CD4-positive, alpha-beta T cell treated with Interleukin-15 for 1 hour (primary cell): Measurements from ENCODE around the gene TMEM50B.
A peak's percentile ranks its signal among the peaks of the same experiment; 100 is the strongest.
"Not testable (repeated sequence)": the region's sequence is repeated elsewhere in the genome, so short reads cannot be mapped to it uniquely, and the experiment has no call there.

Source experiments
- DNase-seq: peaks from one replicate; pipeline ENCODE4 v3.0.0-alpha.2; 2020

TMEM50B gene

DNA sequence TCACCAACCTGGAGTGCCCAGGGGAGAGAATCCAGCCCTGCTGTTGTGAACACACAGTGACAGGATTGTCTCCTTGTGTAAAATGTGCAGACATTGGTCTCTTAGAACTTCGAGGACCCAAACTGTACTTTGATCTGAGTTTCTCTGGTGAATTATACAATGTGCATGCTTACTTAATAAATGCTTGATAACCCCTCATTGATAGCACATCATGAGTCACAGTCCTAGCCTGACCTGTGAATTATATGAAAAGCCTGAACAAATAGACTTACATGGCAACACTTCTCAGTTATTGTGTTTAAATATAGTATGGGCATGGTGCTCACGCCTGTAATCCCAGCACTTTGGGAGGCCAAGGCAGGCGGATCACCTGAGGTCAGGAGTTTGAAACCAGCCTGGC is 53.9 kb downstream of the TMEM50B start:
- DNase-seq, result no peak

DNA sequence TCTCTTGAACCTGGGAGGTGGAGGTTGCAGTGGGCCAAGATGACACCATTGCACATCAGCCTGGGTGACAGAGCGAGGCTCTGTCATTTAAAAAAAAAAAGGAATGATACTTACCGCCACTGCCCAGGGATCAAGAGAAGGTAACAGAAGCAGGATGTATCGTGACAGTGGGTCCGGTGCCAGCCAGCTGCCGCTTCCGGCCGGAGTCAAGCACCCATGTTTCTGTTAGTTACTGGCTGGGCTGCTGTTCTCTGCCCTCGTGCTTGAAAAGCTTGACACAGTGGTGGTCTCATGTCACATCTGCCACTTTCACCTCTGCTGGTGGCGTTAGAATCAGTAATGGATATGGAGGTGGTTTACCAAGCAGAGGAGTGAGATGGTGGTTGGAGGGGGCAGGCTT is 55.6 kb downstream of the TMEM50B start:
- no peak for DNase-seq

DNA sequence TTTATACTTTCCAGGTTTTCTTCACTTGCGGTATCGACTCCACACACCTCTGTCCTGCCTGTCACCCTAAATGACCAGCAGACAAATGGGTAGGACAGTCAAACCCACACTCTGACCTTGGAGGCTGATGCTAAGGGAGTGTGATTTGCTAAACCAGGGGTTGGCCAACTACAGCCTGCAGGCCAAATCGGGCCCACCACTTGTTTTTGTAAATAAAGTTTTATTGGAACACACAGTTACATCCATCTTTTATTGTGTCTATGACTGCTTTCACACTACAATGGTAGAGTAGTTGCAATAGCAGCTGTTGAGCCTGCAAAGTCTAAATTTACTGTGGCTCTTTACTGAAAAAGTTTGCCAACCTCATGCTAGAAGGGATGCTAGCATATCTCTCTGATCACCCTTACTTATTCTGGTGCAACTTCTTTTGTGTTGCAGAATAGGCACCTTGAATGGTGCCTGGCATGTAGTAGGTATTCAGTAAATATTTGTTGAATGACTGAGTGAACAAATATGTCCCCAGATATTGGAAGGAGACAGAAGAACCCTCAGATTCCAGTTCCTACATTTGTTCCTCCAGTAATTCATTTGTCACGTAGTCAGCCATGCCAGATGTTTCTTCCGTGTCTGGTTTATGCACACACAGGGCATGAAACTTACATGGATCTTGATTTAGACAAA is 57.9 kb downstream of the TMEM50B start:
- DNase-seq, result no peak

DNA sequence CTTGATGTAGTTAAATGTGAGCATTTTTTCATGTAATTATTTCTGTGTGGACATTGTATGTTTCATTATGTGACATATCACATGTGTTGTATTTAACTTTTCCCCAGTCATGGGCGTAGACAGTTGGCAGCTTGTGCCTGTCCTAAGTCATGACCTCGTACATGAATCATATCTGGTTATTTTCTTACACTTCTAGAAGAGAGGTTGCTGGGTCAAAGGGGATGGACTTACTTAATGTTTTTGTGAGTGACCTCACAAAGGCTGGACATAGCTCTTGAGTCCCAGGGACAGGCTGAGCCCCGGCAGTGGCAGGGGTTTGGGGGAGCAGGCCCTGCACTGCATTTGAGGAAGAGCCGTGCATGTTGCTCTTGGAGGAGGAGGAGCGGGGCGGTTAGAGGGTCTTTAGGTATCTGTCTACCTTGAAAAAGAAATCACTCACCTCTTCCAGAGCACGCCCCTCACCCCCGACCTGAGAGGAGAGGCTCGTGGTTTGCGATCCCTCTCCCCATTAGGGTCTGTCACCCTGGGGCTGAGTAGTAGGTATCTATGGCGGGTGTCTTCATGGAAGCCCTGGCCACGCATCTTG is 60.1 kb downstream of the TMEM50B start:
- DNase-seq, result no peak

DNA sequence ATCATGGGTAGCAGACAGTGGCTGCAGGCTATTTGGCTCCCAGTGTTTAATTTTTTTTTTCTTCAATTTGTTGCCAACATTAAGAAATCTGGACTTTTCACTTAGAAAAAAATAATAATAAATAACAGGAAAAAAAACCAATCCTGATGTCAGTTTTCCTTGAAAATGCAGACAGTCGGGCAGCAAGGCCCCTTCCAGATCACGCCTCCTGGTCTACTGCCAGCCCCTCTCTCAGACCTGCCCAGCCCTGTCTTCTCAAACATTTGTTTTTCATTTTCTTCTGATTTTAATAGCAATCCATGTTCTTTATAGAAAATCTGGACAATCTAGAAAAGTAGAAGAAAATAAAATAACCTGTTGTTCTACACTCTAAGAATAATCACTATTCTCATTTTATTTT is 61.1 kb downstream of the TMEM50B start:
- no peak for DNase-seq

DNA sequence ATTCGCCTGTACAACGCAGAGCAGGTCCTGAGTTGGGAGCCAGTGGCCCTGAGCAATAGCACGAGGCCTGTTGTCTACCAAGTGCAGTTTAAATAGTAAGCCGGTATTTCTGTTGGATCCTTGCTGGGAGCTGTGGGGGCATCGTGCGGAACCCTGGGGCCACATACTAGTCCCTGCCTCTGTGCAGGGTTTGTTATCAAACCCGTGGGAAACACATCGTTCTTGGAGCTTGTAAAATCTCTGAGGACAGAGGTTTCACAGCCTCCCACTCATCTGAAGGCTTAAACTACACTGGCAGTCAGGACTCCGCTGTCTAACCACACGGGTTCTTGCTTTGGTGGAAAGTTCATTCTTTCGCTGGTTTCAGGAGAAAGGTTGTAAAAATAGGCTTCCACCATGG is 64.8 kb downstream of the TMEM50B start:
- DNase-seq, result no peak

DNA sequence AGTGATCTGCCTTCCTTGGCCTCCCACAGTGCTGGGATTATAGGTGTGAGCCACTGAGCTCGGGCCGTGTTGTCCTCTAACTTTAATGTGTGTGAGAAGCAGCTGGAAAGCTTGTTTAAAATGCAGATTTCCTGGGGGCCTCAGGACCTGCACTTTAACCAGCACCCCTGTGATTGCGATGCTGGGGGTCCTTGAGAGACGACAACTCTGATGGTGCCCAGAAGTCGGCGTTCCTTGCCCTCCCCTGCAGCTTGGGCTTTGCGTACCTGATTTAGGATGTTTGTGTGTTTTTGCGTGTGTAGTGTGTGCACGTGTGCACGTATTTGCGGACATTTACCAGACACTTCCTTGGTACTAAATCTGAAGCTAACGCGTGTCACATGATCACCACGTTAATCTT is 65.7 kb downstream of the TMEM50B start:
- DNase-seq, result no peak

DNA sequence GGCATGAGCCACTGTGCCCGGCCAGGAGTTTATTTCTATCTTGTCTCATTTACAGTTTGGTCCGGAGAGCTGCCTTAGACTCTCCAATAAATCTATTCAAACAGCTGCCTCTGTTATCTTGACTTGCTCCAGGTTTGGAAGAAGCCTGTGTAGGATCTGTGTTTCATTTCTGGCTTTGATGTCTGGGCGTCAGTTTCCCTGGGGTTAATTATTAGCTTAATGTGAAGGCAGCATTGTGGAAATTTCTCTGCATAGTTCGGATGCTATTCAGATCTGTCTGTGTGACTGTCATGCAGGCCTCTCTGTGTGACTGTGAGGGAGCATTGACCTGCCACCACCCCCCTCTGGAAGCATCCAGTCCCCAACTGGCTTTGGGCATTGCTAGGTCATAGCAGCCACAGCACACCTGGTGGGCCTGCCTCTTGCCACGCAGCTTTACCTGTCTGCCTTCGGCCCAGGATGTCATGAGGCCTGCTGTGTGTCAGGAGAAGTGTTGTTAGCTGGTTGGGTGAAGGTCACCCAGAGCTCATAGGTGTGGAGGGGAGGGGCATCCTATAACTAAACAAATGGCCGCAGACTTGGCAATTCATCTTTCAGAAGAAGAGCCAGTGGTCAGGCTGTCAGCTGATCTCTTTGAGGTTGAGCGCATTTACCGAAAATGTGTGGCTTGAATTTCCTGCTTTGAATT is 66.8 kb downstream of the TMEM50B start:
- DNase-seq, result no peak

DNA sequence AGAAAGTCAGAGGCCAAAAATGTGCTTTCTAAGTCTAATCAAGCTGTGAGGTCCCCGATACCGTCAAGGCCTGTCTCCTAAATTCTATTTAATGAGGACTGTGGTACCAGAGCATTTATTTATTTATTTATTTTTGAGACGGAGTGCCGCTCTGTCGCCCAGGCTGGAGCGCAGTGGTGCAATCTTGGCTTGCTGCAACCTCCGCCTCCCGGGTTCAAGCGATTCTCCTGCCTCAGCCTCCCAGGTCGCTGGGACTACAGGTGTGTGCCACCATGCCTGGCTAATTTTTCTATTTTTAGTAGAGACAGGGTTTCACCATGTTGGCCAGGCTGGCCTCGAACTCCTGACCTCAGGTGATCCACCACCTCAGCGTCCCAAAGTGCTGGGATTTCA is 67.3 kb downstream of the TMEM50B start:
- not testable (repeated sequence) for DNase-seq

DNA sequence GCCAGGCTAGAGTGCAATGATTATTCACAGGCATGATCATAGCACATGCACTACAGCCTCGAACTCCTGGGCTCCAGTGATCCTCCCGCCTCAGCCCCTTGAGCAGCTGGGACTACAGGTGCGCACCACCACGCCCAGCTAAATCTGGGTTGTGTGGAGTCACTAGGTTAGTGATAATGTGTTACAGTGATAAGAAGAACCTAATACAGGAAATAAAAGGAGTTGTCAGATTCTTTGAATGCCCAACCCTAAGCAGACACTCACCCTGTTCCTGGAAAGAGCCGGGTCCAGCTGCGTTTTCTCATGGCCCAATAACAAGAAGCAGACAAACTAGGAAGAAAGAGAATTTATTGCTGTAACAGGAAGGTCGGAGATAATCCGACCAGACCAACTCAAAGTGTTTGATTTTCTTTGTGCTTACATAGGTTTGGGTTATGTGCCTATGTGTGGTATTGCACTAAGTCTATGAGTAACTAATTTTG is 67.8 kb downstream of the TMEM50B start:
- no peak for DNase-seq

DNA sequence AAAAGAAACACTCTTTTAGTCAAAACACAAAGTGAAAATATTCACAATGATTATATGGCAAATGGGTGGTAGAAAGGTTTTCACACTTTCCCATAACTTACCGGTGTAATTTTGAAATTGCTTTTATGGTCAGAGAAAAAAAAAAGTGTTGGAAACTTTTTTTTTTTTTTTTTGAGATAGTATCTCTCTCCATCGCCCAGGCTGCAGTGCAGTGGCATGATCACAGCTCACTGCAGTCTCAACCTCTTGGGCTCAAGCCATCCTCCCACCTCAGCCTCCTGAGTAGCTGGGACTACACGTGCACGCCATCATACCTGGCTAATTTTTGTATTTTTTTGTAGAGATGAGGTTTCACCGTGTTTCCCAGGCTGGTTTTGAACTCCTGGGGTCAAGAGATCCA is 73.3 kb downstream of the TMEM50B start:
- no peak for DNase-seq

DNA sequence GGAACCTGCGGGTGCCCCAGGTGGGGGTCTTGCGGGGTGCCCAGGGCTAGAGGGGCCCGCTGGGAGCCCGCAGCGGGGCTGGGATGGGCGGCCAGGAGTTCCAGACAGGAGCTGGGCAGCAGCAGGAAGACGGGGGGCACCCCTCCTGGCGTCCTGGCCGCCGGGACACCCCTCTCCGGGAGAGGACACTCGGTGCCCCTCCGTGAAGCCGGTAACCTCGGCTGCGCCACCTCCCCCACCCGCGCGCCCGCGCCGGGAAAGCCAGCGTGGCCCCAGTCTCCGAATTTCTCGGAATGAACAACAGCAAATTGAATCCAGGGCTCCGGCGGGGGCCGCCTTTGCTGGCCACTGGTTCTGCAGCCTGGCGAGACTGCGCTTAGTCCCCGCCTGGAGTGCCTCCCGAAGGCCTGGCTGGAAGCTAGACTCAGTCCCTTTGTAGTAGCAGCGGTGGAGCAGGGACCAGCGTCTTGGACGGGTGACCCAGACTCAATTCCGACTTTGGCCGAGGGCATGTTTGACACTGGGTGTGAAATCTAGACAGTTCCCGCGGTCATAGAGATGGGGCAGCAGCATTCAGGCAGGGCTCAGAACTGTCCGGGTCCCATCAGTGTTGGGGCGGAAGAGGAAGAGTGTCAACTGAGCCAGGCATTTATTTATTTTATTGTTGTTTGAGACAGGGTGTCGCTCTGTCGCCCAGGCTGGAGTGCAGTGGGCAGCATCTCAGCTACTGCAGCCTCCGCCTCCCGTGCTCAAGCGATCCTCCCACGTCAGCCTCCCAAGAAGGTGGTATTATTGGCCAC is 75.8 kb downstream of the TMEM50B start:
- peak; percentile 44 for DNase-seq

DNA sequence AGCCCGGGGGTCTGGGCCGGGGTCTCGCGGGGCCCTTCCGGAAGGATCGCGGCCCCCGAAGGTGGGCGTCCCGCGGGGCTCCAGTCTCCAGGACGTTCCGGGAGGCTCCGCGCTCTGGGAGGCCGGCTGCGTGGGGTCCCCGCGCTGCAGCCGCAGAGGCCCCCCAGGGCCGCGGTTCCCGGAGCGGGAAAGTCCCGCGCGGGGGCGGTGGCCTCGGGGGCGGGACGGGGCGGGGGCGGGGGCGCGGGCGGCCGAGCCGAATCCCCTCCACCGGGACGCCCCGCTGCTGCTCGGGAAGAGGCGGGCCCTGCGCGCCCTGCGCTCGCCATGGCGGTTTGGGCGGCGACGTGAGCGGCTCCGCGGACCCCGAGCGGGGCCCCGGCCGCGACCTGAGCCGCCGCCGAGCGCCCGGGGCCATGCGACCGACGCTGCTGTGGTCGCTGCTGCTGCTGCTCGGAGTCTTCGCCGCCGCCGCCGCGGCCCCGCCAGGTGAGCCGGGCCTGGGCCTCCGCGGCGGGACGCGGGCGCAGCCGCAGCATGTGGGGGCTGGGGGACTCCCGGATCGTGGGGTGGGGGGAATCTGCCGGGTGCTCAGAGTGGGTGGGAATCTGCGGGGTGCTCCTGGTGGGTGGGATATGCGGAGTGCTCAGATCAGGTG is 76.5 kb downstream of the TMEM50B start, which contains the start of gene IFNGR2:
IFNGR2 (plus strand) TSS at position 286 of the 658 bp plus-strand sequence; CDS start at position 417, 131 bp downstream.
- DNase-seq, result peak; percentile 64

DNA sequence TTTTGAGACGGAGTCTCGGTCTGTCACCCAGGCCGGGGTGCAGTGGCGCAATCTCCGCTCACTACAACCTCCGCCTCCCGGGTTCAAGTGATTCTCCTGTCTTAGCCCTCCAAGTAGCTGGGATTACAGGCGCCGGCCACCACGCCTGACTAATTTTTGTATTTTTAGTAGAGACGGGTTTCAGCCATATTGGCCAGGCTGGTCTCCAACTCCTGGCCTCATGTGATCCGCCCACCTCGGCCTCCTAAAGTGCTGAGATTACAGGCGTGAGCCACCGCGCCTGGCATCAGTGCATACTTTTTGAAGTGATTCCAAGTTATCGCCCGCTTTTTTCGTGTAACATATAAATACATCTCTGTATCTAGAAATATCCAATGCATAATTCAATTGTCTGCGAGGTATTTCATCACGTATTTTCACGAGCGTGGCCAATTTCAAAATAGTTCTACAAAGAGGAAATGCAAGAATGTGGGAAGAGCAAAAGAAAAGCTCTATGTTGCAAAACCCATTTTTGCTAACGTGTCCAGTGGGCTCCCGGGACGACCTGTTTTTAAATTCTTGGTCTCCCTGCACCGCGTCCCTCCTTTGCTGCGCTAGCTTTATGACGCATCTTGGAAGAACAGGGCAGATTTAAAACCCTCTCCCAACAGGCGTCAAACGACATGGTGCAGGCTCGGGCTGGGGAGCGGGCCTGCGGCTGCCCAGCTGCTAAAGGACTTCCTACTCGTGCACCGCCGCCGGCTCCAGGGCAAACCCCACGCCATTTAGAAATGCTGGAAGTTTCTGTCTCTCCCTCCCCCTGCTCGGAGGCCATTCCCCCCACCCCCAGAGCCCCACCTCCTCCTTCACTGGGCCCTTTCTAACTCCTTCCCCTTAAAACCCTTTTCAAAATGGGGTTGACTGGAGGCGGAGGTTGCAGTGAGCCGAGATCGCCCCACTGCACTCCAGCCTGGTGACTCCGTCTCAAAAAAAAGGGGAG is 77.5 kb downstream of the TMEM50B start:
- peak; percentile 76 for DNase-seq

DNA sequence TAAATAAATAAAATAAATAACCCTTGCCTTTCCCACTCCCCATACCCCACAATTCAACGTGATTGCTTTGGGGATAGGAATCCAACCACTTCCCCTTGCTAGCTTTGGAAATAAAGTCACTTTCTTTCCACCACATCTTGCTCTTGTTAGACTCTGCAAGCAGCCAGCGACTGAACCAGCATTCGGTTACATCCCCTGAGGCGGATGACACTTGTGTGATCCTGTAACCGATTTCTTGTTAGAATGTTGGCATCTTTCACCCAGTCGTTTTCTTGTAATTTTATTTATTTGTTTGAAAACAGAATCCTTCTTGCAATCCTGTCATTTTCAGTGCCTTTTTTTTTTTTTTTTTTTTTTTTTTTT is 78.2 kb downstream of the TMEM50B start:
- no peak for DNase-seq
